Progenitor cell of endocrine pancreas (in vitro differentiated cells): ENCODE results near the gene ASTN1. TPM values are rescaled to one million over a fixed set of nuclear protein-coding genes. Genes with fewer than 3 reads are reported as not detected.

Source experiments
- DNase-seq: peaks from one replicate; pipeline ENCODE4 v3.0.0; 2021; ENCODE audit warnings: low spot score; ENCODE audit not compliant: unreplicated experiment
- H3K27ac Mint-ChIP-seq: 2 replicates; pipeline ENCODE4 v1.8.0; 2021; ENCODE audit warnings: mild to moderate bottlenecking, moderate library complexity, mixed read lengths
- H3K27me3 Mint-ChIP-seq: 2 replicates; pipeline ENCODE4 v1.8.0; 2021; ENCODE audit warnings: mixed read lengths
- H3K36me3 Mint-ChIP-seq: 2 replicates; pipeline ENCODE4 v1.8.0; 2022; ENCODE audit warnings: mixed read lengths; ENCODE audit not compliant: insufficient read depth
- H3K4me1 Mint-ChIP-seq: 2 replicates; pipeline ENCODE4 v1.8.0; 2021; ENCODE audit warnings: low read depth, mixed read lengths
- H3K4me3 Mint-ChIP-seq: 2 replicates; pipeline ENCODE4 v1.8.0; 2021; ENCODE audit warnings: low read depth, mild to moderate bottlenecking, moderate library complexity, mixed read lengths
- H3K9me3 Mint-ChIP-seq: 2 replicates; pipeline ENCODE4 v1.8.0; 2021; ENCODE audit warnings: low read depth, mixed read lengths
- total RNA-seq: library from RNA; stranded (reverse); gene quantifications from 2 replicates; pipeline ENCODE4 v1.2.1, GENCODE V29; 2021
- TF ChIP-seq, protein P1 (sequence below): fragments of 200-600 bp; sonication (generic); IDR thresholded peaks from one replicate; pipeline ENCODE4 v1.5.0; 2021; ENCODE audit warnings: antibody characterized with exemption, mild to moderate bottlenecking; ENCODE audit not compliant: unreplicated experiment

Gene ASTN1
- total RNA-seq, 1 donor from 2014 or later = 0.72 TPM

- no peak overlapping the region for H3K4me3 Mint-ChIP-seq
- H3K27me3 Mint-ChIP-seq = peaks cover 64% of the 10 kb centered on the region
- H3K9me3 Mint-ChIP-seq = no peaks in the 10 kb centered on the region
- H3K27ac Mint-ChIP-seq = no peak overlapping the region
- TF ChIP-seq, protein P1, sequence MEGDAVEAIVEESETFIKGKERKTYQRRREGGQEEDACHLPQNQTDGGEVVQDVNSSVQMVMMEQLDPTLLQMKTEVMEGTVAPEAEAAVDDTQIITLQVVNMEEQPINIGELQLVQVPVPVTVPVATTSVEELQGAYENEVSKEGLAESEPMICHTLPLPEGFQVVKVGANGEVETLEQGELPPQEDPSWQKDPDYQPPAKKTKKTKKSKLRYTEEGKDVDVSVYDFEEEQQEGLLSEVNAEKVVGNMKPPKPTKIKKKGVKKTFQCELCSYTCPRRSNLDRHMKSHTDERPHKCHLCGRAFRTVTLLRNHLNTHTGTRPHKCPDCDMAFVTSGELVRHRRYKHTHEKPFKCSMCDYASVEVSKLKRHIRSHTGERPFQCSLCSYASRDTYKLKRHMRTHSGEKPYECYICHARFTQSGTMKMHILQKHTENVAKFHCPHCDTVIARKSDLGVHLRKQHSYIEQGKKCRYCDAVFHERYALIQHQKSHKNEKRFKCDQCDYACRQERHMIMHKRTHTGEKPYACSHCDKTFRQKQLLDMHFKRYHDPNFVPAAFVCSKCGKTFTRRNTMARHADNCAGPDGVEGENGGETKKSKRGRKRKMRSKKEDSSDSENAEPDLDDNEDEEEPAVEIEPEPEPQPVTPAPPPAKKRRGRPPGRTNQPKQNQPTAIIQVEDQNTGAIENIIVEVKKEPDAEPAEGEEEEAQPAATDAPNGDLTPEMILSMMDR = no peak
- no peaks in the 10 kb centered on the region for H3K36me3 Mint-ChIP-seq
- H3K4me1 Mint-ChIP-seq = peaks cover 1% of the 10 kb centered on the region
- no peak for DNase-seq
These were observed 260.3 kb downstream of the ASTN1 start for GRCh38 chr1:176904057-176904751.

- no peak for DNase-seq
- H3K27me3 Mint-ChIP-seq = peaks cover 67% of the 10 kb centered on the region
- H3K36me3 Mint-ChIP-seq = no peaks in the 10 kb centered on the region
These were observed 261.0 kb downstream of the ASTN1 start for GRCh38 chr1:176903474-176903873.

GRCh38 chr1:176899321-176899720 is 265.2 kb downstream of the ASTN1 start:
- TF ChIP-seq, protein P1 = no peak
- peaks cover 68% of the 10 kb centered on the region for H3K27me3 Mint-ChIP-seq
- no peaks in the 10 kb centered on the region for H3K36me3 Mint-ChIP-seq
- no peak overlapping the region for H3K4me3 Mint-ChIP-seq
- no peak overlapping the region for H3K27ac Mint-ChIP-seq
- H3K9me3 Mint-ChIP-seq = no peaks in the 10 kb centered on the region
- H3K4me1 Mint-ChIP-seq = peaks cover 5% of the 10 kb centered on the region
- no peak for DNase-seq

More at GRCh38 chr1:176903474-176903873, 261.0 kb downstream of the ASTN1 start:
- H3K4me1 Mint-ChIP-seq = peaks cover 1% of the 10 kb centered on the region
- H3K27ac Mint-ChIP-seq = no peak overlapping the region
- no peak overlapping the region for H3K4me3 Mint-ChIP-seq
- TF ChIP-seq, protein P1 = no peak
- no peaks in the 10 kb centered on the region for H3K9me3 Mint-ChIP-seq

GRCh38 chr1:176897350-176898236 is 266.9 kb downstream of the ASTN1 start:
- Mint-ChIP-seq H3K9me3 (no peaks in the 10 kb centered on the region), H3K4me3 (peak overlapping the region; percentile 66), H3K27ac (peak overlapping the region; percentile 18), H3K4me1 (peaks cover 4% of the 10 kb centered on the region), H3K27me3 (peaks cover 65% of the 10 kb centered on the region), H3K36me3 (no peaks in the 10 kb centered on the region)
- TF ChIP-seq, protein P1 = peak; percentile 76
- peak; percentile 76 for DNase-seq

- no peak overlapping the region for H3K27ac Mint-ChIP-seq
- no peaks in the 10 kb centered on the region for H3K36me3 Mint-ChIP-seq
- TF ChIP-seq, protein P1 = no peak
- no peak overlapping the region for H3K4me3 Mint-ChIP-seq
- H3K27me3 Mint-ChIP-seq = peaks cover 63% of the 10 kb centered on the region
- DNase-seq = no peak
- peaks cover 4% of the 10 kb centered on the region for H3K4me1 Mint-ChIP-seq
- no peaks in the 10 kb centered on the region for H3K9me3 Mint-ChIP-seq
These were observed 268.3 kb downstream of the ASTN1 start for GRCh38 chr1:176896216-176896615.
